ENCODE results near the gene GDPD3.

GDPD3 gene

DNA sequence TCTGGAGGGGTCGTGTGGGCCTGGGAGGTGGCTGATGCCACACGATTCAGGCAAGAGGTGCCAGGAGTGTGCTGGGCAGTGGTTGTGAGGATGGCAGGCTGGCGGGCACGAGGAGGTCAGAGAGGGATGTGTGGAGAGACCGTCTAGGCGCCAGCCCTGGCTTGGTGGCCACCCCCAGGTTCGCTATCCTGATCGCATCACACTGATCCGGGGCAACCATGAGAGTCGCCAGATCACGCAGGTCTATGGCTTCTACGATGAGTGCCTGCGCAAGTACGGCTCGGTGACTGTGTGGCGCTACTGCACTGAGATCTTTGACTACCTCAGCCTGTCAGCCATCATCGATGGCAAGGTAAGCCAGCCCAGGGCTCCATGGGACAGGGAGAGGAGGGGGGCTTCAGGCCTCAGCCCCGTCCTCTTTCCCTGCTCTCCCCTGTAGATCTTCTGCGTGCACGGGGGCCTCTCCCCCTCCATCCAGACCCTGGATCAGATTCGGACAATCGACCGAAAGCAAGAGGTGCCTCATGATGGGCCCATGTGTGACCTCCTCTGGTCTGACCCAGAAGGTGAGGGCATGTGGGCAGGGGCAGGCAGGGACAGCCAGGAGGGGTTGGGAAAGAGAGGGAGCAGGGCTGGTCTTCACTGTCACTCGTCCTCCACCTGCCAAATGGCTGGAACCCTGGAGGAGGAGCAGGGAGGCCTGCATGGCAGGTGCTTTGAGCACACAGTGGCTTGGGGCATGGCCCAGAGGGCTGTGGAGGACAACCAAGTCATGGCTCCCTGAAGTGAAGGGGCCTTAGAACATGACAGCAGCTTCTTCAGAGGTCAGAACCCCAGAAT is 29.9 kb downstream of the GDPD3 start:
- Histone ChIP-seq H3K27ac (ENCODE audit: low read depth, low read length) (no peak overlapping the region), H3K36me3 (ENCODE audit: control insufficient read depth, insufficient read depth, low read length) (peaks cover 22% of the 10 kb centered on the region), H3K4me3 (ENCODE audit: low read length) (no peak overlapping the region)

DNA sequence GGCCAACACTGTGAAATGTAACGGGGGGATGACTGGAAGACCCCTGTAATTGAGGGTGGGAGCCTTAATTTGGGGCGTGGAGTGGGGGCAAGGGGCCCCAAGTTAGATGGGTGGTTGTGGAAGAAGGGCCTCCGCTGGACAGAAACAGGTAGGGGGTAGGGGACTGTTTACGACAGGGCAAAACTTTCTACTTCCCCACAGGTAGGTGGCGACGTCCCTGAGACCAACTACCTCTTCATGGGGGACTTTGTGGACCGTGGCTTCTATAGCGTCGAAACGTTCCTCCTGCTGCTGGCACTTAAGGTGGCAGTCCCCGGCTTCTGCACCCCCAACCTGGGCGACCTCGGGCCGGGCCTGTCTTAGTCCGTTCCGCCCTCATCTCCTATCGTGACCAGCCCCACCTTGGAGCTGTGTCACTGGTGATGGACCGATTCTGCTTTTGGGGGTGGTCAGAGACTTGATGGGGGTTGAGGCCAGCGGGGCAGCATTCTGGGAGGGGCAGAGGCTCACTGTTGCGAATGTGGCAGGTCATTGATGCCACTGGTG is 30.7 kb downstream of the GDPD3 start:
- no CpG with 5 or more reads among the region's 20 CpGs for WGBS (ENCODE audit: extremely low coverage, insufficient coverage, low lambda C conversion rate)
- Histone ChIP-seq H3K79me2 (ENCODE audit: control insufficient read depth, insufficient read depth, low read length) (peaks cover 15% of the 10 kb centered on the region), H3K4ac (ENCODE audit: low read depth, low read length) (no peak overlapping the region), H2AK5ac (ENCODE audit: low read length) (no peak overlapping the region), H3K9ac (ENCODE audit: low read length) (no peak overlapping the region), H3K4me2 (ENCODE audit: low read length) (no peak overlapping the region), H3K4me3 (ENCODE audit: low read length) (no peak overlapping the region), H4K8ac (ENCODE audit: low read depth, low read length) (no peak overlapping the region), H2BK15ac (replicated peaks; ENCODE audit: low read depth) (no peak overlapping the region), H3K4me1 (ENCODE audit: control insufficient read depth, low read depth, low read length) (peaks cover 4% of the 10 kb centered on the region), H3K27ac (ENCODE audit: low read depth, low read length) (no peak overlapping the region), H3K27me3 (ENCODE audit: insufficient read depth, low read length, poor library complexity) (no peaks in the 10 kb centered on the region), H3K79me1 (ENCODE audit: low read length) (peaks cover 17% of the 10 kb centered on the region), H3K56ac (ENCODE audit: low read length) (no peak overlapping the region), H2BK5ac (ENCODE audit: low read length) (no peak overlapping the region), H3K18ac (ENCODE audit: low read length) (no peak overlapping the region), H4K5ac (ENCODE audit: low read length) (no peak overlapping the region), H3K23ac (ENCODE audit: low read length) (no peak overlapping the region), H3K36me3 (ENCODE audit: control insufficient read depth, insufficient read depth, low read length) (peaks cover 23% of the 10 kb centered on the region), H2BK120ac (ENCODE audit: low read depth, low read length) (no peak overlapping the region)
- DNase-seq: no peak

More for the DNA sequence above, 29.9 kb downstream of the GDPD3 start:
- Histone ChIP-seq H2BK120ac (ENCODE audit: low read depth, low read length) (no peak overlapping the region), H3K56ac (ENCODE audit: low read length) (no peak overlapping the region), H3K4me2 (ENCODE audit: low read length) (no peak overlapping the region), H2BK15ac (replicated peaks; ENCODE audit: low read depth) (no peak overlapping the region), H3K18ac (ENCODE audit: low read length) (no peak overlapping the region), H3K23ac (ENCODE audit: low read length) (no peak overlapping the region), H3K9ac (ENCODE audit: low read length) (no peak overlapping the region), H3K79me1 (ENCODE audit: low read length) (peaks cover 9% of the 10 kb centered on the region), H2BK5ac (ENCODE audit: low read length) (no peak overlapping the region), H3K4ac (ENCODE audit: low read depth, low read length) (no peak overlapping the region), H3K27me3 (ENCODE audit: insufficient read depth, low read length, poor library complexity) (no peaks in the 10 kb centered on the region), H4K5ac (ENCODE audit: low read length) (no peak overlapping the region), H2AK5ac (ENCODE audit: low read length) (no peak overlapping the region), H3K4me1 (ENCODE audit: control insufficient read depth, low read depth, low read length) (peaks cover 4% of the 10 kb centered on the region), H4K8ac (ENCODE audit: low read depth, low read length) (no peak overlapping the region), H3K79me2 (ENCODE audit: control insufficient read depth, insufficient read depth, low read length) (peaks cover 7% of the 10 kb centered on the region)
- no CpG with 5 or more reads among the region's 24 CpGs for WGBS (ENCODE audit: extremely low coverage, insufficient coverage, low lambda C conversion rate)
- no peak for DNase-seq

DNA sequence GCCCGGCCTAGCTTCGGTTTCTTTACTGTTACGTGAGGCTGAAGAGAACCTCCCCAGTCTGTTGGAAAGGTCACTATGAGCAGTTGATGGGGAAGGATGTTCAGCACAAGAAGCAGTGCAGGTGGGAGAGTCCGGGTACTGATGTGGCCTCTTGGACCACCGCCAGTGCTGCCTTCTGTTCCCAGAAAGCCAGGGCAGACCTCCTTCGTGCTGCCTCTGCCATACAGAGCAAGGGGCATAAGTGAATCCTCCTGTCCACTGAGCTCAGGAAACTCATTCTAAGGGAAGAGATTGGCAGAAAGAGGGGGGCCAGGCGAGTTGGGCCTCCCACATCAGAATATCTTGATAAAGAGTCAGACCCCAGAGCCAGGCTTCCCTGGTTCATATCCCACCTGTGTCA is 33.9 kb downstream of the GDPD3 start:
- no peak overlapping the region for H4K5ac ChIP-seq (ENCODE audit: low read length)
- H3K9ac ChIP-seq (ENCODE audit: low read length): no peak overlapping the region
- no peak overlapping the region for H3K56ac ChIP-seq (ENCODE audit: low read length)
- no peak overlapping the region for H2BK5ac ChIP-seq (ENCODE audit: low read length)
- no peak overlapping the region for H2BK120ac ChIP-seq (ENCODE audit: low read depth, low read length)
- H3K79me2 ChIP-seq (ENCODE audit: control insufficient read depth, insufficient read depth, low read length): peaks cover 31% of the 10 kb centered on the region
- no peak overlapping the region for H3K4me3 ChIP-seq (ENCODE audit: low read length)
- no peaks in the 10 kb centered on the region for H3K27me3 ChIP-seq (ENCODE audit: insufficient read depth, low read length, poor library complexity)
- no peak overlapping the region for H4K8ac ChIP-seq (ENCODE audit: low read depth, low read length)
- no peak for DNase-seq
- H3K36me3 ChIP-seq (ENCODE audit: control insufficient read depth, insufficient read depth, low read length): peaks cover 19% of the 10 kb centered on the region
- H3K4me1 ChIP-seq (ENCODE audit: control insufficient read depth, low read depth, low read length): peaks cover 2% of the 10 kb centered on the region
- H3K79me1 ChIP-seq (ENCODE audit: low read length): peaks cover 27% of the 10 kb centered on the region
- no peak overlapping the region for H3K4me2 ChIP-seq (ENCODE audit: low read length)
- H3K27ac ChIP-seq (ENCODE audit: low read depth, low read length): no peak overlapping the region
- no peak overlapping the region for H3K18ac ChIP-seq (ENCODE audit: low read length)
- WGBS (ENCODE audit: extremely low coverage, insufficient coverage, low lambda C conversion rate): no CpG with 5 or more reads among the region's 7 CpGs
- H2AK5ac ChIP-seq (ENCODE audit: low read length): no peak overlapping the region
- H3K23ac ChIP-seq (ENCODE audit: low read length): no peak overlapping the region
- no peak overlapping the region for H3K4ac ChIP-seq (ENCODE audit: low read depth, low read length)
- H2BK15ac ChIP-seq (replicated peaks; ENCODE audit: low read depth): no peak overlapping the region

DNA sequence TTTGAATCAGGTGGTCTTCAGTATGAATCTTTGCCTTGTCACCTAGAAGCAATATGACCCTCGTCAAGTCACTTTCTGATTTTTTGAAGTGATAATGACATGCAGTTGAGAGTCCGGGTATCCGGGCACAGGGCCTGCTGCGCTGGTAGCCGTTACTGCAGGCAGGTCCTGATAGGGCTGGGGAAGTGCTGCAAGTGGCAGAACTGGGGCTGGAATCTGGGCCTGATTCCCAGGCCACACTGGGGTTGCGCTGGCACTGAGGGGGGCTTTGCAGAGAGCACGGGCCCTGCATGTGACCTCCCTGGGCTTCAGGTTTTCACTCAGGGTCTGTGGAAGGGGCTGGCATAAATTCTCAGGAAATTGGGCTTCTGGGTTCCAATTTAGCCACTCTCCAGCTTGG is 34.6 kb downstream of the GDPD3 start:
- no peak overlapping the region for H2BK15ac ChIP-seq (replicated peaks; ENCODE audit: low read depth)
- peaks cover 31% of the 10 kb centered on the region for H3K79me2 ChIP-seq (ENCODE audit: control insufficient read depth, insufficient read depth, low read length)
- H2AK5ac ChIP-seq (ENCODE audit: low read length): no peak overlapping the region
- no CpG with 5 or more reads among the region's 7 CpGs for WGBS (ENCODE audit: extremely low coverage, insufficient coverage, low lambda C conversion rate)
- no peaks in the 10 kb centered on the region for H3K27me3 ChIP-seq (ENCODE audit: insufficient read depth, low read length, poor library complexity)
- no peak overlapping the region for H3K23ac ChIP-seq (ENCODE audit: low read length)
- no peak overlapping the region for H2BK5ac ChIP-seq (ENCODE audit: low read length)
- no peak overlapping the region for H3K18ac ChIP-seq (ENCODE audit: low read length)
- H3K36me3 ChIP-seq (ENCODE audit: control insufficient read depth, insufficient read depth, low read length): peaks cover 19% of the 10 kb centered on the region
- H3K56ac ChIP-seq (ENCODE audit: low read length): no peak overlapping the region
- H4K5ac ChIP-seq (ENCODE audit: low read length): no peak overlapping the region
- H3K79me1 ChIP-seq (ENCODE audit: low read length): peaks cover 27% of the 10 kb centered on the region
- no peak overlapping the region for H4K8ac ChIP-seq (ENCODE audit: low read depth, low read length)
- H3K4me1 ChIP-seq (ENCODE audit: control insufficient read depth, low read depth, low read length): peaks cover 2% of the 10 kb centered on the region
- H2BK120ac ChIP-seq (ENCODE audit: low read depth, low read length): no peak overlapping the region
- no peak overlapping the region for H3K27ac ChIP-seq (ENCODE audit: low read depth, low read length)
- H3K4me2 ChIP-seq (ENCODE audit: low read length): no peak overlapping the region
- H3K4me3 ChIP-seq (ENCODE audit: low read length): no peak overlapping the region
- no peak overlapping the region for H3K9ac ChIP-seq (ENCODE audit: low read length)
- no peak for DNase-seq
- no peak overlapping the region for H3K4ac ChIP-seq (ENCODE audit: low read depth, low read length)

DNA sequence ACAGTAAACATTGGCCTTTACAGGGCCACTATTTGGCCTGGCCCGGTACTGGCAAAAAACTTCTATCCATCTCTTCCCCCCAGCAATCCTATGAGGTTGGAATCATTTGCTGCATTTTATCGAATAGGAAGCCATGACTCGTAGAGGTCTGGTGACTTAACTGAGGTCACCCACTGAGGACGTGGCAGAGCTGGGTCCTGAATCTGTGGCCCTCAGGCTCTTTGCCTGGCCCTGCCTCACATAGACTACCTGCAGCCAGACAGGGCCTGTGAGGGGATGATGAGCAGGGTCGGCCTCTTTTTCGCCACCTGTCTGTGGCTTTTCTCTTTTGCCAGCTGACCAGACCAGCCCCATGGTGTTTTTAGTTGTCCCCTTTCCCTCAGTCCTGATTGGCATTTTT is 35.7 kb downstream of the GDPD3 start:
- no peak overlapping the region for H4K8ac ChIP-seq (ENCODE audit: low read depth, low read length)
- no peak overlapping the region for H3K4me2 ChIP-seq (ENCODE audit: low read length)
- WGBS (ENCODE audit: extremely low coverage, insufficient coverage, low lambda C conversion rate): no CpG with 5 or more reads among the region's 6 CpGs
- no peak overlapping the region for H3K4me3 ChIP-seq (ENCODE audit: low read length)
- H3K36me3 ChIP-seq (ENCODE audit: control insufficient read depth, insufficient read depth, low read length): peaks cover 9% of the 10 kb centered on the region
- no peak overlapping the region for H4K5ac ChIP-seq (ENCODE audit: low read length)
- H2AK5ac ChIP-seq (ENCODE audit: low read length): no peak overlapping the region
- no peak overlapping the region for H3K23ac ChIP-seq (ENCODE audit: low read length)
- H3K9ac ChIP-seq (ENCODE audit: low read length): no peak overlapping the region
- H2BK120ac ChIP-seq (ENCODE audit: low read depth, low read length): no peak overlapping the region
- DNase-seq: no peak
- no peak overlapping the region for H3K27ac ChIP-seq (ENCODE audit: low read depth, low read length)
- peaks cover 2% of the 10 kb centered on the region for H3K4me1 ChIP-seq (ENCODE audit: control insufficient read depth, low read depth, low read length)
- no peak overlapping the region for H3K56ac ChIP-seq (ENCODE audit: low read length)
- H3K4ac ChIP-seq (ENCODE audit: low read depth, low read length): no peak overlapping the region
- H3K18ac ChIP-seq (ENCODE audit: low read length): no peak overlapping the region
- no peak overlapping the region for H2BK5ac ChIP-seq (ENCODE audit: low read length)
- H2BK15ac ChIP-seq (replicated peaks; ENCODE audit: low read depth): no peak overlapping the region
- H3K79me2 ChIP-seq (ENCODE audit: control insufficient read depth, insufficient read depth, low read length): peaks cover 31% of the 10 kb centered on the region
- H3K79me1 ChIP-seq (ENCODE audit: low read length): peaks cover 26% of the 10 kb centered on the region
- H3K27me3 ChIP-seq (ENCODE audit: insufficient read depth, low read length, poor library complexity): no peaks in the 10 kb centered on the region

Measured in mesendoderm (in vitro differentiated cells).